Measurements from ENCODE around the gene BBX.

The BBX gene

GRCh38 chr3:107574650-107575049 is 51.9 kb downstream of the BBX start:
- TF ChIP-seq CTCF (conservative IDR thresholded peaks at IDR 0.05; ENCODE audit: low read depth) = peak; percentile 43
- CTCF ChIA-PET = interaction anchor here (0.6 to 1.4 kb wide), 6 partner anchors 10 to 182 kb away, joined by 3 to 5 read pairs (median 4); no protein-coding TSS in a partner anchor
- POLR2A ChIA-PET (ENCODE audit: low non-redundant PET) = no interaction called here
- H3K27ac ChIP-seq = no peak overlapping the region
- peak; percentile 11 for DNase-seq (ENCODE audit: low spot score)

- no peak for DNase-seq (ENCODE audit: low spot score)
- POLR2A ChIA-PET (ENCODE audit: low non-redundant PET) = interaction anchor here (0.6 kb wide), 1 partner anchor 14 kb away, joined by 4 read pairs; no protein-coding TSS in a partner anchor
- no peak overlapping the region for H3K27ac ChIP-seq
- TF ChIP-seq CTCF (conservative IDR thresholded peaks at IDR 0.05; ENCODE audit: low read depth) = no peak
- CTCF ChIA-PET = interaction anchor here (0.6 kb wide), 1 partner anchor 148 kb away, joined by 5 read pairs; no protein-coding TSS in a partner anchor
Observed at GRCh38 chr3:107578091-107578490, 55.3 kb downstream of the BBX start.

GRCh38 chr3:107578523-107578922 is 55.8 kb downstream of the BBX start:
- ChIA-PET POLR2A (ENCODE audit: low non-redundant PET) (interaction anchor here (0.6 kb wide), 1 partner anchor 14 kb away, joined by 4 read pairs; no protein-coding TSS in a partner anchor), CTCF (interaction anchor here (0.6 kb wide), 1 partner anchor 34 kb away, joined by 3 read pairs; no protein-coding TSS in a partner anchor)
- TF ChIP-seq CTCF (conservative IDR thresholded peaks at IDR 0.05; ENCODE audit: low read depth) = no peak
- no peak for DNase-seq (ENCODE audit: low spot score)
- H3K27ac ChIP-seq = no peak overlapping the region

GRCh38 chr3:107579371-107579770 is 56.6 kb downstream of the BBX start:
- CTCF ChIA-PET = interaction anchor here (1.0 kb wide), 1 partner anchor 12 kb away, joined by 3 read pairs; no protein-coding TSS in a partner anchor
- DNase-seq (ENCODE audit: low spot score) = no peak
- no peak overlapping the region for H3K27ac ChIP-seq
- POLR2A ChIA-PET (ENCODE audit: low non-redundant PET) = no interaction called here
- TF ChIP-seq CTCF (conservative IDR thresholded peaks at IDR 0.05; ENCODE audit: low read depth) = no peak

GRCh38 chr3:107581230-107581629 is 58.5 kb downstream of the BBX start:
- ChIA-PET CTCF (interaction anchor here (0.6 to 0.8 kb wide), 2 partner anchors 24 to 897 kb away, joined by 4 to 5 read pairs; no protein-coding TSS in a partner anchor), POLR2A (ENCODE audit: low non-redundant PET) (no interaction called here)
- no peak overlapping the region for H3K27ac ChIP-seq
- no peak for DNase-seq (ENCODE audit: low spot score)
- no peak for TF ChIP-seq CTCF (conservative IDR thresholded peaks at IDR 0.05; ENCODE audit: low read depth)

- no peak overlapping the region for H3K27ac ChIP-seq
- no peak for TF ChIP-seq CTCF (conservative IDR thresholded peaks at IDR 0.05; ENCODE audit: low read depth)
- peak; percentile 26 for DNase-seq (ENCODE audit: low spot score)
- POLR2A ChIA-PET (ENCODE audit: low non-redundant PET) = no interaction called here
- CTCF ChIA-PET = interaction anchor here (1.3 kb wide), 1 partner anchor 12 kb away, joined by 3 read pairs; no protein-coding TSS in a partner anchor
Observed at GRCh38 chr3:107588217-107588616, 65.5 kb downstream of the BBX start.

Data from RWPE1 (cell line).